Naive thymus-derived CD8-positive, alpha-beta T cell (primary cell): Measurements from ENCODE around the gene PGBD4. TPM values are rescaled to one million over a fixed set of nuclear protein-coding genes. Genes with fewer than 3 reads are reported as not detected.

Source experiments
- ATAC-seq, 2 donors: fragments of 150-1000 bp; cut with Tn5 transposase in 1 of 2; sonication (Bioruptor Pico), chemical (Tn5 transposase) in 1 of 2; 1 replicate in 1 of 2; 2 replicates in 1 of 2; pipeline ENCODE4 v1.10.0; 2021; ENCODE audit warnings: mild to moderate bottlenecking in 2 of 2, moderate library complexity in 2 of 2
- POLR2A ChIA-PET: fragments of 350-600 bp; sonication (Branson Sonifier 250); formaldehyde crosslinking; loops from one replicate; lab custom pipeline; 2021; ENCODE audit warnings: antibody characterized with exemption; lab: Charles Lee
- DNase-seq, 10 donors: peaks; one replicate each; pipeline versions ENCODE4 v3.0.0 to v3.0.0-alpha.2; 2020 to 2022
- H3K27ac Mint-ChIP-seq, 10 donors: one replicate each; pipeline ENCODE4 v1.8.0; 2020 to 2022; ENCODE audit warnings: mild to moderate bottlenecking in 10 of 10, mixed read lengths in 10 of 10, moderate library complexity in 4 of 10, inconsistent platforms in 1 of 10
- H3K27me3 Mint-ChIP-seq, 5 donors: one replicate each; pipeline ENCODE4 v1.8.0; 2021 to 2022; ENCODE audit warnings: mixed read lengths in 5 of 5
- H3K36me3 Mint-ChIP-seq, 3 donors: one replicate each; pipeline ENCODE4 v1.8.0; 2020 to 2022; ENCODE audit warnings: mixed read lengths in 3 of 3, mild to moderate bottlenecking in 2 of 3, inconsistent platforms in 1 of 3
- H3K4me1 Mint-ChIP-seq, 4 donors: one replicate each; pipeline ENCODE4 v1.8.0; 2021 to 2022; ENCODE audit warnings: mixed read lengths in 4 of 4
- H3K4me3 Mint-ChIP-seq, 10 donors: one replicate each; pipeline ENCODE4 v1.8.0; 2020 to 2022; ENCODE audit warnings: mild to moderate bottlenecking in 10 of 10, mixed read lengths in 10 of 10, moderate library complexity in 6 of 10, inconsistent platforms in 1 of 10
- H3K9me3 Mint-ChIP-seq, 9 donors: one replicate each; pipeline ENCODE4 v1.8.0; 2020 to 2022; ENCODE audit warnings: mixed read lengths in 9 of 9, mild to moderate bottlenecking in 3 of 9, inconsistent platforms in 1 of 9, moderate library complexity in 1 of 9
- polyA plus RNA-seq, 3 donors: library from polyadenylated mRNA; unstranded; fragments of 300-500 nt; fragmentation: Illumina TruSeq; gene quantifications; one replicate each; pipeline ENCODE4 v1.2.3, GENCODE V29; 2021
- total RNA-seq, 8 experiments: library from RNA in 2 of 8; stranded (reverse) in 2 of 8; gene quantifications; one replicate each; pipeline ENCODE4 v1.2.3 and lab custom pipeline; 2021 to 2026

The PGBD4 gene
- total RNA-seq (1 to 10 TPM; 6.6 to 7.0 TPM), polyA plus RNA-seq (1 to 10 TPM; 1.1 to 1.9 (median 1.4) TPM), total RNA-seq (lab: John Stamatoyannopoulos, UW) (10.6 to 21.5 (median 17.8) reads per million in 6 experiments)

GRCh38 chr15:34101366-34102174 lies at the start of gene PGBD4, which contains the start of gene EMC7:
PGBD4 (plus strand) TSS chr15:34102083; CDS start chr15:34102532, 449 bp downstream.
EMC7 (minus strand) TSS chr15:34101862; CDS start chr15:34101839, 23 bp downstream.
- peak within 1 kb of the TSS; percentile 93 to 100 (median 99) for H3K4me3 Mint-ChIP-seq
- H3K9me3 Mint-ChIP-seq = peaks cover 0 to 27% (median 18%) of the 10 kb centered on the region in 9 donors
- H3K27ac Mint-ChIP-seq = peak within 1 kb of the TSS; percentile 96 to 100 (median 98)
- DNase-seq (peak; percentile 94 to 100 (median 99)), ATAC-seq (peak; percentile 97 to 98)
- peaks cover 11 to 55% (median 40%) of the 10 kb centered on the region in 4 donors for H3K4me1 Mint-ChIP-seq
- POLR2A ChIA-PET = interaction anchor here (0.6 to 3.5 kb wide), 13 partner anchors 25 to 887 kb away, joined by 3 to 32 read pairs (median 4); partner anchors contain the start of genes AVEN, EMC4, GOLGA8A and GOLGA8B
- H3K36me3 Mint-ChIP-seq = peaks cover 10 to 18% (median 13%) of the 10 kb centered on the region in 3 donors
- no peaks in the 10 kb centered on the region for H3K27me3 Mint-ChIP-seq

GRCh38 chr15:34054081-34054707 lies 47.7 kb upstream of the PGBD4 start:
- peaks cover 7 to 32% (median 23%) of the 10 kb centered on the region in 9 donors for H3K9me3 Mint-ChIP-seq
- ATAC-seq (no peak), DNase-seq (no peak)
- H3K4me1 Mint-ChIP-seq = no peaks in the 10 kb centered on the region
- H3K27me3 Mint-ChIP-seq = peaks cover 0 to 5% (median 0%) of the 10 kb centered on the region in 5 donors
- H3K27ac Mint-ChIP-seq = no peak overlapping the region
- peaks cover 8 to 24% (median 19%) of the 10 kb centered on the region in 3 donors for H3K36me3 Mint-ChIP-seq
- H3K4me3 Mint-ChIP-seq = no peak overlapping the region
- POLR2A ChIA-PET = no interaction called here

GRCh38 chr15:34055868-34056595 lies 45.9 kb upstream of the PGBD4 start:
- H3K27ac Mint-ChIP-seq = no peak overlapping the region
- H3K4me3 Mint-ChIP-seq = no peak overlapping the region

GRCh38 chr15:34056911-34057310 lies 45.0 kb upstream of the PGBD4 start:
- H3K36me3 Mint-ChIP-seq = peaks cover 0 to 4% (median 0%) of the 10 kb centered on the region in 3 donors
- H3K4me3 Mint-ChIP-seq = no peak overlapping the region
- peaks cover 0 to 3% (median 3%) of the 10 kb centered on the region in 4 donors for H3K4me1 Mint-ChIP-seq
- peaks cover 0 to 7% (median 3%) of the 10 kb centered on the region in 9 donors for H3K9me3 Mint-ChIP-seq
- POLR2A ChIA-PET = no interaction called here
- no peak for DNase-seq
- peaks cover 0 to 5% (median 0%) of the 10 kb centered on the region in 5 donors for H3K27me3 Mint-ChIP-seq
- ATAC-seq = no peak
- peak overlapping the region in 1 of 10 donors; percentile 10 for H3K27ac Mint-ChIP-seq

More at GRCh38 chr15:34055868-34056595, 45.9 kb upstream of the PGBD4 start:
- DNase-seq (no peak), ATAC-seq (no peak)
- Mint-ChIP-seq H3K4me1 (no peaks in the 10 kb centered on the region), H3K9me3 (peaks cover 3 to 15% (median 9%) of the 10 kb centered on the region in 9 donors), H3K36me3 (peaks cover under 1 to 12% (median 6%) of the 10 kb centered on the region in 3 donors), H3K27me3 (peaks cover 0 to 5% (median 0%) of the 10 kb centered on the region in 5 donors)
- POLR2A ChIA-PET = no interaction called here

GRCh38 chr15:34059476-34059875 lies 42.4 kb upstream of the PGBD4 start:
- no peak for DNase-seq
- Mint-ChIP-seq H3K4me1 (peaks cover 0 to 6% (median 4%) of the 10 kb centered on the region in 4 donors), H3K27ac (peak overlapping the region in 1 of 10 donors; percentile 32), H3K36me3 (no peaks in the 10 kb centered on the region), H3K4me3 (no peak overlapping the region), H3K9me3 (no peaks in the 10 kb centered on the region), H3K27me3 (peaks cover 0 to 5% (median 0%) of the 10 kb centered on the region in 5 donors)
- POLR2A ChIA-PET = no interaction called here
- ATAC-seq = no peak

GRCh38 chr15:34059946-34060345 lies 41.9 kb upstream of the PGBD4 start:
- H3K9me3 Mint-ChIP-seq = no peaks in the 10 kb centered on the region
- H3K27me3 Mint-ChIP-seq = peaks cover 0 to 5% (median 0%) of the 10 kb centered on the region in 5 donors
- POLR2A ChIA-PET = no interaction called here

GRCh38 chr15:34064438-34064837 lies 37.4 kb upstream of the PGBD4 start:
- Mint-ChIP-seq H3K9me3 (no peaks in the 10 kb centered on the region), H3K36me3 (no peaks in the 10 kb centered on the region), H3K4me3 (no peak overlapping the region), H3K27me3 (peaks cover 0 to 4% (median 0%) of the 10 kb centered on the region in 5 donors), H3K27ac (peak overlapping the region in 2 of 10 donors; percentile 9 to 65), H3K4me1 (peaks cover 1 to 6% (median 5%) of the 10 kb centered on the region in 4 donors)
- DNase-seq = no peak
- POLR2A ChIA-PET = interaction anchor here (0.6 kb wide), 1 partner anchor 99 kb away, joined by 5 read pairs; no protein-coding TSS in a partner anchor
- ATAC-seq = no peak

More at GRCh38 chr15:34059946-34060345, 41.9 kb upstream of the PGBD4 start:
- Mint-ChIP-seq H3K36me3 (no peaks in the 10 kb centered on the region), H3K27ac (peak overlapping the region in 1 of 10 donors; percentile 32), H3K4me3 (no peak overlapping the region), H3K4me1 (peaks cover 1 to 6% (median 5%) of the 10 kb centered on the region in 4 donors)
- no peak for DNase-seq
- no peak for ATAC-seq

GRCh38 chr15:34065261-34065660 lies 36.6 kb upstream of the PGBD4 start:
- H3K36me3 Mint-ChIP-seq = no peaks in the 10 kb centered on the region
- H3K9me3 Mint-ChIP-seq = no peaks in the 10 kb centered on the region
- no peak for ATAC-seq
- no peaks in the 10 kb centered on the region for H3K27me3 Mint-ChIP-seq
- H3K4me1 Mint-ChIP-seq = peaks cover 1 to 6% (median 5%) of the 10 kb centered on the region in 4 donors
- POLR2A ChIA-PET = interaction anchor here (0.9 to 1.2 kb wide), 2 partner anchors 144 to 189 kb away, joined by 3 read pairs; partner anchors contain the start of gene KATNBL1
- H3K4me3 Mint-ChIP-seq = no peak overlapping the region
- H3K27ac Mint-ChIP-seq = no peak overlapping the region
- no peak for DNase-seq

GRCh38 chr15:34065941-34066340 lies 35.9 kb upstream of the PGBD4 start:
- Mint-ChIP-seq H3K4me3 (no peak overlapping the region), H3K9me3 (no peaks in the 10 kb centered on the region), H3K4me1 (peaks cover 1 to 6% (median 5%) of the 10 kb centered on the region in 4 donors), H3K36me3 (no peaks in the 10 kb centered on the region), H3K27me3 (no peaks in the 10 kb centered on the region), H3K27ac (peak overlapping the region in 1 of 10 donors; percentile 21)
- no peak for ATAC-seq
- POLR2A ChIA-PET = interaction anchor here (0.9 to 1.2 kb wide), 2 partner anchors 144 to 188 kb away, joined by 3 read pairs; partner anchors contain the start of gene KATNBL1
- no peak for DNase-seq

- H3K27ac Mint-ChIP-seq = no peak overlapping the region
- no peaks in the 10 kb centered on the region for H3K9me3 Mint-ChIP-seq
- ATAC-seq (no peak), DNase-seq (no peak)
- no peaks in the 10 kb centered on the region for H3K27me3 Mint-ChIP-seq
- POLR2A ChIA-PET = no interaction called here
- no peaks in the 10 kb centered on the region for H3K4me1 Mint-ChIP-seq
- peaks cover 0 to 3% (median 3%) of the 10 kb centered on the region in 3 donors for H3K36me3 Mint-ChIP-seq
- no peak overlapping the region for H3K4me3 Mint-ChIP-seq
Observed at GRCh38 chr15:34070003-34070402, 31.9 kb upstream of the PGBD4 start.

- Mint-ChIP-seq H3K4me1 (no peaks in the 10 kb centered on the region), H3K36me3 (peaks cover 0 to 12% (median 3%) of the 10 kb centered on the region in 3 donors), H3K27me3 (no peaks in the 10 kb centered on the region), H3K9me3 (no peaks in the 10 kb centered on the region), H3K27ac (no peak overlapping the region), H3K4me3 (no peak overlapping the region)
- no peak for DNase-seq
- POLR2A ChIA-PET = interaction anchor here (1.2 kb wide), 1 partner anchor 25 kb away, joined by 3 read pairs; the partner anchor contains the start of genes EMC7 and PGBD4
- ATAC-seq = no peak
Observed at GRCh38 chr15:34076785-34077184, 25.1 kb upstream of the PGBD4 start.
